Thyroid gland (tissue), 4 donors: Measurements from ENCODE around the gene ANGPTL8. TPM values are rescaled to one million over a fixed set of nuclear protein-coding genes. Genes with fewer than 3 reads are reported as not detected.

Source experiments
- DNase-seq, 2 donors: peaks; one replicate each; pipeline ENCODE4 v3.0.0-alpha.2; 2019
- H3K27ac ChIP-seq, 3 donors: fragments of 200-600 bp; sonication (generic); 1 replicate in 2 of 3; 2 replicates in 1 of 3; pipeline ENCODE4 v1.5.1; 2016 to 2019; ENCODE audit warnings: mild to moderate bottlenecking in 1 of 3, moderate library complexity in 1 of 3
- H3K27me3 ChIP-seq: fragments of 200-600 bp; sonication (generic); one replicate; pipeline ENCODE4 v1.5.1; 2019
- H3K36me3 ChIP-seq, 2 donors: fragments of 200-600 bp; sonication (generic); one replicate each; pipeline ENCODE4 v1.5.1; 2016 to 2019
- H3K4me1 ChIP-seq, 2 donors: fragments of 200-600 bp; sonication (generic); one replicate each; pipeline ENCODE4 v1.5.1; 2017 to 2019
- H3K4me3 ChIP-seq, 3 donors: fragments of 200-600 bp; sonication (generic); replicated peaks in 1 of 3; 1 replicate in 2 of 3; 2 replicates in 1 of 3; pipeline ENCODE4 v1.5.1; 2016; ENCODE audit warnings: mild to moderate bottlenecking in 1 of 3
- H3K9me3 ChIP-seq: fragments of 200-600 bp; sonication (generic); one replicate; pipeline ENCODE4 v1.5.1; 2017
- POLR2A ChIP-seq, 2 donors: fragments of 450-650 bp; IDR thresholded peaks; one replicate each; pipeline ENCODE4 v1.6.1; 2017; ENCODE audit warnings: antibody characterized with exemption in 2 of 2, mild to moderate bottlenecking in 2 of 2, moderate library complexity in 1 of 2
- whole genome bisulfite sequencing, 2 donors: methylation state at CpG; one replicate each; pipeline ENCODE4 v1.1.5; 2017; 5-methylcytosine and 5-hydroxymethylcytosine counted together
- intact Hi-C: fragments of 100-400 bp; cut with DNase I; formaldehyde crosslinking; loops from one replicate; pipeline ENCODE4 v1.15.1; 2023
- total RNA-seq, 4 donors: library from RNA; depleted of rRNA; stranded (reverse); fragments of >200 nt; gene quantifications; one replicate each; pipeline ENCODE4 v1.2.3, GENCODE V29; 2016
- TF ChIP-seq, protein P1 (sequence below), 6 experiments: fragments of 200-600 bp in 3 of 6; fragments of 450-650 bp in 3 of 6; sonication (generic) in 3 of 6; IDR thresholded peaks; one replicate each; pipeline ENCODE4 v1.5.1; 2016 to 2019; ENCODE audit warnings: antibody characterized with exemption in 6 of 6, mild to moderate bottlenecking in 2 of 6, inconsistent platforms in 1 of 6, moderate library complexity in 1 of 6

Gene ANGPTL8
- total RNA-seq, 4 donors from 2014 or later = 3.4 TPM; not detected in 3

DNA sequence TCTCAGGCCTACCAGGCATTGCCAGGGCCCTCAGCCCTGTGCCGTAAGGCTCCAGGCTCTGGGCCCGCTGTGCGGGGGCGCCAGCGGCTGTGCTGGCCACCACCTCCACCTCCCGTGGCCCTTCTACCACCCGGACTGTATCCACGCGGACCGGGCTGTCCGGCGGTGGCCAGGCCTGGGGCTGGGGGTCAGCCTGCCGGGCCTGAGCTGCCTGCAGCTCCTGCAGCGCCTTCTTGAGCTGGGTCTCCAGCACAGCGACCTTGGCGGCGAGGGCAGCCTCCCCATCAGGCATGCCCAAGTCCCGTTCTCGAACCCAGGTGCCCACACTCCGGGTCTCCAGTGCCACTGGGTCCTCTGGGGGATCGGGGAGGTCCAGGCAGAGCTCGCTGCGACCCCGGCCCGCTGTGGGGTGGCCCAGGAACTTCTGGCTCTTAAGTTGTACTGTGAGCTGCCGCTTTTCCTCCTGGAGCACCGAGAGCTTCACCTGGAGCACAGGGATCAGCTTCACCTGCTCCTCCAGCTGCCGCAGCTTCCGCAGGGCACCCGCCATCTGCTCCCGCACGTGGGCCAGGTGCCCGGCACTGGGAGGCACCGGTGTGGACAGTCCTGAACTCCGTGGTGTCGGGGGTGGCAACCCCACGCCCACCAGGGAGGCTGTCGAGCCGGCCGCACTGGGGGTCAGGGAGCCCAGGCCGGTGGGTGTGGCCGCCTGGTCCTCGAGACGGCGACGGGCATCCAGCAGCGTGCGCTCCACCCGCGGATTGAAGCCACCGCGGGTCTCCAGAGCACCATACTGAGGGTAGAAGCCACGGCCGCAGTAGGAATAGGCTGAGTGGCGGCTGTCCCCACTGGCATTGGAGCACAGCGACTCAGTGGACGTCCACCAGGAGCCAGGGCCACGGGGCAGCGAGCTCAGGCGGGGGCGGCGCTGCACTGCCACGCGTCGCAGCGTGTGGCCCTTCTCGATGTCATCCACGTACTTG, 46.2 kb upstream of the ANGPTL8 start:
- peaks cover 14 to 18% of the 10 kb centered on the region in 2 donors for H3K36me3 ChIP-seq
- no peak overlapping the region for H3K4me3 ChIP-seq
- WGBS, 2 donors = 89 to 96% methylated on average over 26 to 33 of the region's 68 CpGs
- no peak for DNase-seq
- H3K9me3 ChIP-seq = no peaks in the 10 kb centered on the region
- no peaks in the 10 kb centered on the region for H3K27me3 ChIP-seq
- intact Hi-C loops = no loop called here
- peaks cover 28 to 65% of the 10 kb centered on the region in 2 donors for H3K4me1 ChIP-seq
- peak overlapping the region in 2 of 3 donors; percentile 10 to 78 for H3K27ac ChIP-seq
- TF ChIP-seq POLR2A (IDR thresholded peaks at IDR 0.05) = no peak
- TF ChIP-seq, protein P1, sequence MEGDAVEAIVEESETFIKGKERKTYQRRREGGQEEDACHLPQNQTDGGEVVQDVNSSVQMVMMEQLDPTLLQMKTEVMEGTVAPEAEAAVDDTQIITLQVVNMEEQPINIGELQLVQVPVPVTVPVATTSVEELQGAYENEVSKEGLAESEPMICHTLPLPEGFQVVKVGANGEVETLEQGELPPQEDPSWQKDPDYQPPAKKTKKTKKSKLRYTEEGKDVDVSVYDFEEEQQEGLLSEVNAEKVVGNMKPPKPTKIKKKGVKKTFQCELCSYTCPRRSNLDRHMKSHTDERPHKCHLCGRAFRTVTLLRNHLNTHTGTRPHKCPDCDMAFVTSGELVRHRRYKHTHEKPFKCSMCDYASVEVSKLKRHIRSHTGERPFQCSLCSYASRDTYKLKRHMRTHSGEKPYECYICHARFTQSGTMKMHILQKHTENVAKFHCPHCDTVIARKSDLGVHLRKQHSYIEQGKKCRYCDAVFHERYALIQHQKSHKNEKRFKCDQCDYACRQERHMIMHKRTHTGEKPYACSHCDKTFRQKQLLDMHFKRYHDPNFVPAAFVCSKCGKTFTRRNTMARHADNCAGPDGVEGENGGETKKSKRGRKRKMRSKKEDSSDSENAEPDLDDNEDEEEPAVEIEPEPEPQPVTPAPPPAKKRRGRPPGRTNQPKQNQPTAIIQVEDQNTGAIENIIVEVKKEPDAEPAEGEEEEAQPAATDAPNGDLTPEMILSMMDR (IDR thresholded peaks at IDR 0.05) = no peak

DNA sequence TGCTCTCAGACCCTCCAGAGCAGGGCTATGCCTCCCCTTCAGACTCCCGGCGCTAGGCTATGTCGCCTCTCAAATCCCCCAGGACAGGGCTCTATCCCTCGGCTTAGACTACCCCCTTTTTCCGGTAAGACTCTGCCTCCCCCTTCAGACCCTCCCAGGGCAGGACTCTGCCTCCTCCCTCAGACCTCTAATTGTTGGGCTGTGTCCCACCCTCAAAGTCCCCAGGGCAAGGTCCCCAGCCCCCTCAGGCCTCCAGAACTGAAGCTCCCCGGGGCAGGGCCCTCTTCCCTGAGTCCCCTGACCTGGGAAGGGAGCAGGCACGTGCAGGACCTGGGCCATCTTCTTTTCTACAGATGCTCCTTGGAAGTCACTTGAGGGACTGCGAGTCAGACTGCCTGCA, 45.2 kb upstream of the ANGPTL8 start:
- H3K36me3 ChIP-seq = peaks cover 14 to 18% of the 10 kb centered on the region in 2 donors
- DNase-seq = no peak
- peak overlapping the region; percentile 39 to 90 (median 78) for H3K27ac ChIP-seq
- WGBS, 2 donors = 76 to 91% methylated on average over 6 to 8 of the region's 8 CpGs
- H3K27me3 ChIP-seq = no peaks in the 10 kb centered on the region
- no peak for TF ChIP-seq POLR2A (IDR thresholded peaks at IDR 0.05)
- TF ChIP-seq, protein P1 (IDR thresholded peaks at IDR 0.05) = no peak
- H3K9me3 ChIP-seq = no peaks in the 10 kb centered on the region
- no peak overlapping the region for H3K4me3 ChIP-seq
- intact Hi-C loops = no loop called here
- H3K4me1 ChIP-seq = peaks cover 37 to 70% of the 10 kb centered on the region in 2 donors

DNA sequence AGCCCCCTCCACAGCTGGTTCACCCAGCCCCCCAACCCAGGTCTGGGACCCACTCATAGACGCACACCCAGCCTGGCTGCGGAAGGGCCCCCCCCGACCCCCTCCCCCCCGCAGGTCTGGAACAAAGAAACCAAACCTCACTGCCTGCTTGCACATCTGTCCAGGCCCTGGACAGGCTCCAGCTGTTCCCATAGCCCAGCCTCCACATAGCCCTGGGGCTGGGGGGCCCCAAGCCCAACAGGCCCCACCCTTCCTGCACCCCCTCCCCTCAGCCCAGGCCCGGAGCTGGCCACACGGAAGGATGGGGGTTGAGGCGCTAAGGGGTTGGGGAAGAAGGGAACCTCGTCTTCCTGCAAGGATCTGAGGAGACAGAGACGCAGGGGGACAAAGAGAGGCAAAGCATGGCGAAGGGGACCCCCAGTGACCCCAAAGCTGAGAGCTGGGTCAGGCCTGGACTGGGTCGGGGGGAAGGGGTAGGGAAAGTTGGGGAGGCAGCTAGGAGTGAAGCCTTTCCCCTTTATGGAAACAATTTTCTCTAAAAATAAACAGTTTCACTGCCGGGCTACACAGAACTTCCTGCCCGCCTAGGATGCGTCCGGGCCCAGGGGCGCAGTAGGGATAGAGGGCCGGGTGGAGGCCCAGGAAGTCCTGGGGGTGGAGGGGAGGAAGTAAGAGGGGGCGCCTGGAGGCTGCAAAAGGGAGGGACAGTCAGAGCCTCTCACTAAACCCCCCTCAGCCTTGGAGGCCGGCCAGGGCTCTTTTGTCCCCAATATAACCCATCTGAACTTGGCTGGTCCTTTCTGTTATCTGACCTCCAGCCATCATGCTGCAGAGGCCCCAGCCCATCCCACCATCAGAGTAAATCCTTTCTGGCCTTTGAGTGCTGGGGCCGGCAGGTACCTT, 44.5 kb upstream of the ANGPTL8 start:
- TF ChIP-seq POLR2A (IDR thresholded peaks at IDR 0.05) = no peak
- intact Hi-C loops = no loop called here
- WGBS, 2 donors = 51 to 63% methylated on average over 15 of the region's 20 CpGs
- no peak for DNase-seq
- no peaks in the 10 kb centered on the region for H3K9me3 ChIP-seq
- peak overlapping the region; percentile 60 to 90 (median 78) for H3K27ac ChIP-seq
- peaks cover 14 to 18% of the 10 kb centered on the region in 2 donors for H3K36me3 ChIP-seq
- H3K4me3 ChIP-seq = peak overlapping the region in 1 of 3 donors; percentile 2
- peaks cover 33 to 64% of the 10 kb centered on the region in 2 donors for H3K4me1 ChIP-seq
- H3K27me3 ChIP-seq = no peaks in the 10 kb centered on the region

DNA sequence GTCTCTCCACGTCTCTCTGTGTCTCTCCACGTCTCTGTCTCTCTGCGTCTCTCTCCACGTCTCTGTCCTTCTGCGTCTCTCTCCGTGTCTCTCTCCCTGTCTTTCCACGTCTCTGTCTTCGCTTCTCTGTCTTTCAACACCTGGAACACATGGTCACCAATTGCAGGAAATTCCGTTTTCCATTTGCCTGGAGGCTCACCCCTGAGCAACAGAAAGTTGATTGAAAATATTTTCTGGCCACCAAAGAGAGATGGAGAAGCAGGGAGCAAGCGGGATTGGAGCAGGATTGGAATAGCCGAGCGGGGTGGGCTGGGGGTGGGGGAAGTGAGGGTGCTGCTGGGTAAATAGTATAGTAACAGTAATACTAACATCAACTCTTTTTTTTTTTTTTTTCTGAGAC, 43.7 kb upstream of the ANGPTL8 start:
- Histone ChIP-seq H3K9me3 (no peaks in the 10 kb centered on the region), H3K4me3 (no peak overlapping the region), H3K36me3 (peaks cover 14 to 18% of the 10 kb centered on the region in 2 donors), H3K4me1 (peaks cover 27 to 57% of the 10 kb centered on the region in 2 donors), H3K27me3 (no peaks in the 10 kb centered on the region), H3K27ac (peak overlapping the region; percentile 60 to 90 (median 85))
- DNase-seq = no peak
- TF ChIP-seq, protein P1 (IDR thresholded peaks at IDR 0.05) = no peak
- no peak for TF ChIP-seq POLR2A (IDR thresholded peaks at IDR 0.05)
- 74 to 80% methylated on average over 12 of the region's 12 CpGs for WGBS, 2 donors
- intact Hi-C loops = no loop called here
